A204.1 (cell line): ENCODE measurements around the gene SELENOP.

Experiments
- FAIRE-seq: peaks from 2 replicates; lab custom pipeline; 2012; peaks lifted over from hg19 to GRCh38; lab: Jason Lieb, UNC

SELENOP gene

GRCh38 chr5:42787845-42788244 lies 23.8 kb downstream of the SELENOP start:
- FAIRE-seq = no peak

DNA sequence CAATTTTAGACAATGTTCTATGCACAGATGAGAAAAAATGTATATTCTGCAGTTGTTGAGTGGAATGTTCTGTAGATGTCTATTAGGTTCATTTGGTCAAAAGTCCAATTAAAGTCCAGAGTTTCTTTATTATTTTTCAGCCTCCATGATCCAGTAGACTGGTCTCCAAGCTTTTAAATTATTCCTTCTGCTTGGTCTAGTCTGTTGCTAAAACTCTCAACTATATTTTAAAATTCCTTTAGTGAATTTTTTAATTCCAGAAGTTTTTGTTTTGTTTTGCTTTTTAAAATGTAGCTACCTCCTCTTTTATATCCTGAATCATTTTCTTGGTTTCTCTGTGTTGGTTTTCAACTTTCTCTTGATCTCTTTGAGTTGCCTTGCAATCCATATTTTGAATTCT lies 24.6 kb downstream of the SELENOP start:
- FAIRE-seq = no peak

GRCh38 chr5:42785756-42786155 lies 25.9 kb downstream of the SELENOP start:
- no peak for FAIRE-seq

DNA sequence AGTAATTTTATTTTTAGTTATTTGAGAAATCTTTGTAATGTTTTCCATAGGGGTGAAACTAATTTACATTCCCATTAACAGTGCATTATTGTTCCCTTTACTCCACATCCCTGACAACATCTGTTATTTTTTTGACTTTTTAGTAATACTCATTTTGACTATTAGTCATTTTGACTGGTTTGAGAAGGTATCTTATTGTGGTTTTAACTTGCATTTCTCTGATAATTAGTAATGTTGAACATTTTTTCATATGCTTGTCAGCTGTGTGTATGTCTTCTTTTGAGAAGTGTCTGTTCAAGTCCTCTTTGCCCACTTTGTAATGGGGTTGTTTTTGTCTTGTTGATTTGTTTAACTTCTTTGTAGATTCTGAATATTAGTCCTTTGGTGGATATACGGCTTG lies 27.6 kb downstream of the SELENOP start:
- FAIRE-seq = no peak

GRCh38 chr5:42781584-42781983 lies 30.1 kb downstream of the SELENOP start:
- FAIRE-seq = no peak

- FAIRE-seq = no peak
Observed at GRCh38 chr5:42779083-42779482, 32.6 kb downstream of the SELENOP start.

- no peak for FAIRE-seq
Observed at GRCh38 chr5:42772265-42772993, 39.3 kb downstream of the SELENOP start.

GRCh38 chr5:42770003-42770402 lies 41.7 kb downstream of the SELENOP start:
- no peak for FAIRE-seq

GRCh38 chr5:42768106-42768504 lies 43.6 kb downstream of the SELENOP start:
- FAIRE-seq = no peak

DNA sequence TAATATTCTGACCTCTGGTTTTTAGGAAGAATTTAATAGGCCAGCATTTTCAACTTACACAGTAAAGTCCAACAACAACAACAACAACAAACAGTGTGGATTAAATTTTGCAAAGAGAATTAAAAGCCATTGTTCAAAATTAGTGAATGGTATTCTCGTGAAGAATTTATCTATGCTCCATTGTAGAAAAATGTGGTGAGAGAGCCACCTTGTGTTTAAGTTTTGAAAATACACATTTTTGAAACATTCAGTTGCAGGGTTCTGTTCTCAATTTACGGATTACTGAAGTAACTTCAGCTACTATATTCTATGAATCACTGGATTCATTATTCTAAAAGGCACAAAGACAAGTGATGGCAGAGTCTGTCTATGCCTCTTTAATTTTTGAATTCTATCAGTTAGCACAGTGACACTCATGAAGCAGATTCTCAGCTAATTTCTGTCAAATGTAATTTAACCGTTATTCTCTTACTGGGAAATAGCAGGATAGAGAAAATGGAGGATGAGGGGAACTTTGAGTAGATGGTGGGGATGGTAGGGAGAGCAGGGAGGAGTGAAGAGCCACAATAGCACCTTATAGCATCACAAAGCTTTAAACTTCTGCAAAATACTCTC lies 44.1 kb downstream of the SELENOP start:
- FAIRE-seq = peak; percentile 97

- FAIRE-seq = no peak
Observed at GRCh38 chr5:42761791-42762190, 49.9 kb downstream of the SELENOP start.

DNA sequence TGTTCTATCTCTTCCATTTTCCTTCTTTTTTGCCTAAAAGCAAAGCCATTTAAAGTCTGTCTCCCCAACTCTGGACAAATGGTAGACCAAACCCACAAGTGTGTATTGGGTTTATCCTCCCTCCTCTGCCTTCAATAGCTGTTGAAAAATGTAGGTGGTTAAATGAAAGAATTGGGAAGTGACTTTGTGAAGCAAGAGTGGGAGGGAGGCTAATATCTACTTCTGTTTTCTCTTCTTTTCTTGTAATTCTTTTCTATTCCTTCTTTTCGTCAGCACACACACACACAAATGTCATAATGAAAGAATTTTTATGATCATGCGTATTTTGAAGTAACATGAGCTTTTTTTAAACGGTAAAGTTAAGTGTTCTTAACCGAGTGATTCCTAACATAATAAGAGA lies 51.3 kb downstream of the SELENOP start:
- no peak for FAIRE-seq

DNA sequence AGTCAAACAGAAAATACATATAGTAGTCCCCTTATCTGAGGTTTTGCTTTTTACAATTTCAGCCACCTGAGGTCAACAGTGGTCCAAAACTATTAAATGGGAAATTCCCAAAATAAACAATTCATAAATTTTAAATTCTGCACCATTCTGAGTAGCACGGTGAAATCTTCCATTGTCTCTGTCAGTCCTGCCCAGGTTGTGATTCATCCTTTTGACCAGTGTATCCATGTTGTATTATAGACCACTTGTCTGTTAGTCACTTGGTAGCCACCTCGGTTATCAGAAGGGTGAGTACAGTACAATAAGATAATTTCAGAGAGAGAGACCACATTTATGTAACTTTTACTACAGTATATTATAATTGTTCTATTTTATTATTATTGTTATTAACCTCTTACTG lies 52.2 kb downstream of the SELENOP start:
- no peak for FAIRE-seq

DNA sequence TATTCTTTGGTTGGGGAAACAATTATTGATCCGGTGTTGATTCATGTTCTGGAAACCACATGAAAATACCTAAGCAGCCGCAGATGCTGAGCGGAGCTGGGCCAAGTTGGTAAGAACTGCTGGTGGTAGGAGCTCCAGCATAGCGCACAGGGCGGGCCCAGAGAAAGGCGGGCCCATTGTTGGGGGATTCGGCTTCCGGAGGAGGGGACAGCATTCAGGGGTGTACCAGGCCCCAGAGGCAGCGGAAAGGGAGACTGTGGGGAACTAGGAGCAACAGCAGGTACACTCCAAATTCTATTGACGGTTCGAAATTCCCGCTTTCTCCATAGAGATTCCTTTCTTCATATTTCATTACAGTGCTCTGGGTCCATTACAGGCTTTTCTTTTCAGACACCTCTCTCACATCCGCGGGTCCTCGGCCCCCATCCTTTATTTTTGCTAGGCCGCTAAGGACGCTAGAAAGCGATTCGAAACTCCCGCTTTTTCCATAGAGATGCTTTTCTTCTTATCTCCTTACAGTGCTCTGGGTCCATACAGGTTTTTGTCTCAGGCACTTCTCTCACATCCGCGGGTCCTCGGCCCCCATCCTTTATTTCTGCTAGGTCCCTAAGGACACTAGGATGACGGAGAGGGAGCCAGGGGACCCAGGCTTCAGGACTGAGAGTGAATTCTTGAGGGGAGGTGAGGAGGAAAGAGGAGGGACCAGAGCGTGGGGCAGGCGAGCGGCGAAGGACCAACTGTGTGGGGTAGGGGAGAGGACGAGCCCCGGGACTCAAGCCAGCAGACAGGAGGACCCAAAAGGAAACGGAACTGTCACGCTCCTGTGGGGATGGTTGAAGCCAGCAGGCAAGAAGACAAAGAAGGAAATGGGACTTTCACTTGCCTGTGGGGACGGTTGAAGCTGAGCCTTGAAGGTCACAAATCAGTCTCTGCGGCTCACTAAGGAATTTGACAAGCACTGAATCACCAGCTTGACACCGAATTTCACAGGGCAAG lies 54.8 kb downstream of the SELENOP start, which contains the start of gene CCDC152:
Gene CCDC152 (plus strand): TSS at position 213 of the 996 bp plus-strand sequence. CDS start 2,304 bp downstream, outside the sequence.
- no peak for FAIRE-seq

GRCh38 chr5:42753099-42753498 lies 58.6 kb downstream of the SELENOP start:
- FAIRE-seq = no peak

DNA sequence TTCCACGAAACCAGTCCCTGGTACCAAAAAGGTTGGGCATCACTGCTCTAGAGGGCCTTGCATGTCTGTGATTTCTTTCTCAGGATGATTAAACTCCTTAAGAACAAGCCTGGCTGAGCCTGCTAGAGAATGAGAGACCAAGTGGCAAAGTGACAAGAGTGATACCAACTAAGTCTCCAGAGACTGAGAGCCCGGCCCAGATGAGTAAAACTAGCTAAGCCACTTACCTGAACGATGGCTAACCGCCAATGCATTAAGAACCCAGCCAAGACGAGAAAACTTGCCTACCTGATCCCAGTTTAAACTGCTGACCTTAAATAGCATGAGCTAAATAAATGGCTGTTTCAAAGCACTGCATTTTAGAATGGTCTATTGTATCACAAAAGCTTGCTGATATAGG lies 60.6 kb downstream of the SELENOP start:
- FAIRE-seq = no peak

DNA sequence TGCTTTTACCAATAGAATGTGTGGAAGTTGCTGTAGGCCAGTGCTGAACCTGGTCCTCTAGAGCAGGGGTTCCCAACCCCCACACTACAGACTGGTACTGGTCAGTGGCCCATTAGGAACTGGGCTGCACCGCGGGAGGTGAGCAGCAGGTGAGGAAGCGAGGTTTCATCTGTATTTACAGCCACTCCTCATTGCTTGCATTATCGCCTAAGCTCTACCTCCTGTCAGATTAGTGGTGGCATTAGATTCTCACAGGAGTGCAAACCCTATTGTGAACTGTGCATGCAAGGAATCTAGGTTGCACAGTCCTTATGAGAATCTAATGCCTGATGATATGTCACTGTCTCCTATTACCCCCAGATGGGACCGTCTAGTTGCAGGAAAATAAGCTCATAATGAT lies 61.2 kb downstream of the SELENOP start:
- no peak for FAIRE-seq
